AG08395 (cell line): ENCODE data around the gene ZDHHC11.

ENCODE experiments used
- DNase-seq: peaks from one replicate; pipeline ENCODE4 v3.0.0; 2012; ENCODE audit warnings: mixed read lengths, low spot score

The ZDHHC11 gene

GRCh38 chr5:850511-851006 is at the start of gene ZDHHC11:
ZDHHC11 (minus strand) TSS chr5:850986; CDS start chr5:850602, 384 bp downstream.
- no peak for DNase-seq

- DNase-seq, result no peak
Measured at GRCh38 chr5:893711-894110, 42.9 kb upstream of the ZDHHC11 start.

- DNase-seq, result no peak
Measured at GRCh38 chr5:893137-893506, 42.3 kb upstream of the ZDHHC11 start.

- peak; percentile 98 for DNase-seq
Measured at GRCh38 chr5:892394-893136, 41.8 kb upstream of the ZDHHC11 start, which contains the start of the genes BRD9 and TRIP13. BRD9 (minus strand) TSS chr5:892801; CDS start chr5:892657, 144 bp downstream. TRIP13 (plus strand) TSS chr5:892884; CDS start chr5:892999, 115 bp downstream.

- peak; percentile 53 for DNase-seq
Measured at GRCh38 chr5:891837-892393, 41.1 kb upstream of the ZDHHC11 start.

- DNase-seq, result no peak
Measured at GRCh38 chr5:891117-891836, 40.5 kb upstream of the ZDHHC11 start.

- no peak for DNase-seq
Measured at GRCh38 chr5:889075-889710, 38.4 kb upstream of the ZDHHC11 start.

- no peak for DNase-seq
Measured at GRCh38 chr5:888638-889035, 37.9 kb upstream of the ZDHHC11 start.

GRCh38 chr5:887947-888637 is 37.3 kb upstream of the ZDHHC11 start:
- DNase-seq, result no peak

GRCh38 chr5:886716-887325 is 36.0 kb upstream of the ZDHHC11 start:
- DNase-seq, result no peak

- DNase-seq, result no peak
Measured at GRCh38 chr5:886036-886435, 35.2 kb upstream of the ZDHHC11 start.

- DNase-seq, result no peak
Measured at GRCh38 chr5:885529-885928, 34.7 kb upstream of the ZDHHC11 start.

- no peak for DNase-seq
Measured at GRCh38 chr5:885127-885442, 34.3 kb upstream of the ZDHHC11 start.

- no peak for DNase-seq
Measured at GRCh38 chr5:884345-885126, 33.8 kb upstream of the ZDHHC11 start.

GRCh38 chr5:883475-884181 is 32.8 kb upstream of the ZDHHC11 start:
- no peak for DNase-seq

- DNase-seq, result no peak
Measured at GRCh38 chr5:882253-883183, 31.7 kb upstream of the ZDHHC11 start.

- DNase-seq, result no peak
Measured at GRCh38 chr5:881551-881935, 30.8 kb upstream of the ZDHHC11 start.

GRCh38 chr5:880816-881550 is 30.2 kb upstream of the ZDHHC11 start:
- DNase-seq, result no peak
